NT2/D1 (cell line): ENCODE data around the gene ATP7A.

Source experiments
- DNase-seq: peaks from one replicate; pipeline ENCODE4 v3.0.0-alpha.2; 2011; ENCODE audit warnings: low read depth, low spot score
- H3K27me3 ChIP-seq: 2 replicates; pipeline ENCODE4 v1.6.0; 2011; ENCODE audit warnings: mild to moderate bottlenecking; ENCODE audit not compliant: insufficient read length, insufficient read depth
- H3K36me3 ChIP-seq: 2 replicates; pipeline ENCODE4 v1.6.1; 2011; ENCODE audit warnings: mild to moderate bottlenecking, low read length, mixed read lengths; ENCODE audit not compliant: insufficient read depth, insufficient read length
- H3K4me1 ChIP-seq: 2 replicates; pipeline ENCODE4 v1.5.1; 2011; ENCODE audit not compliant: insufficient read depth, insufficient read length
- H3K4me3 ChIP-seq: 2 replicates; pipeline ENCODE4 v1.5.1; 2011; ENCODE audit warnings: low read depth; ENCODE audit not compliant: insufficient read length
- H3K9ac ChIP-seq: 2 replicates; pipeline ENCODE4 v1.6.0; 2011; ENCODE audit warnings: low read depth; ENCODE audit not compliant: insufficient read length
- H3K9me3 ChIP-seq: 2 replicates; pipeline ENCODE4 v1.5.1; 2011; ENCODE audit warnings: mild to moderate bottlenecking, low read length; ENCODE audit not compliant: insufficient read depth
- SUZ12 ChIP-seq: IDR thresholded peaks from 2 replicates; pipeline ENCODE4 v1.6.1; 2011; ENCODE audit not compliant: insufficient read length, insufficient read depth; ENCODE audit errors: extremely low read depth
- YY1 ChIP-seq: IDR thresholded peaks from 2 replicates; pipeline ENCODE4 v1.6.1; 2011; ENCODE audit not compliant: insufficient read length, insufficient read depth
- ZNF274 ChIP-seq: IDR thresholded peaks from 2 replicates; pipeline ENCODE4 v1.6.1; 2011; ENCODE audit warnings: mild to moderate bottlenecking, low read depth, low read length

ATP7A gene

DNA sequence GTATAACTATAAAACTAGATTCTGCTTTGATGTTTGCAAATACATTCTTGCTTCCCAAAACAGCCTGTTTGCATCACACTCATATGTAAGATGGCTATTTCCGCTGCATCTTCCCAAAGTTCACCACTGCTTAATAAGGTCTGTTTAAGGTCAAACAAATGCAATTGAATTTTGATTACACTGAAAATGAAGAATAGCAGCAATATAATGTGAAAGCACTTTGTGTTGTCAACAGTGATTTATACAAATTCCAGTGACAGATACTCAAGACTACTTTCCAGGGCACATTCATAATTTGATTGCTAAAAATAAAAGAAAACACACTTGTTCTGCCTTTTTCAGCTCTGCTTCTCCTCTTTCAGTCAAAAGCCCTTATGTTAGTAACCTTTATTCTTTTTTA, 67.0 kb downstream of the ATP7A start:
- DNase-seq = no peak
- TF ChIP-seq ZNF274 = no peak
- TF ChIP-seq YY1 = no peak
- no peak for TF ChIP-seq SUZ12
- H3K9me3 ChIP-seq = no peaks in the 10 kb centered on the region
- H3K36me3 ChIP-seq = no peaks in the 10 kb centered on the region
- no peaks in the 10 kb centered on the region for H3K27me3 ChIP-seq
- H3K9ac ChIP-seq = no peak overlapping the region
- no peak overlapping the region for H3K4me3 ChIP-seq
- no peaks in the 10 kb centered on the region for H3K4me1 ChIP-seq

DNA sequence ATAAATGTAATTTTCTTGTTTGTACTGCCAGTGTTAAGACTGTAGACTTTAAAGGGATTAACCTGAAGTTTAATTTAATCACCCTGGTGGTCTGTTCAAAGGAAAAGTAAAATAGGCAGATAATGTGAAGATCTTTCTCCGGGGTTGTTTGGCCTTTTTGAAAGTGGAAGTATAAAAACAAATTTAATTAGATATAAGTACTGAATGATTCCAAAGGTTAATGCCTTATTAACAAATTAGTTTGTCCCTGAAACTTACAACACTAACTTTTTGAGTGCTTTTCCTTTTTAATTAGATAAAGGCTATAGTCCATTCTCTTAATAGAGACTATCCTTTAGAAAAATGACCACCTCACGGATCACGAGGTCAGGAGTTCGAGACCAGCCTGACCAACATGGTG, 69.4 kb downstream of the ATP7A start:
- H3K9me3 ChIP-seq = no peaks in the 10 kb centered on the region
- no peaks in the 10 kb centered on the region for H3K27me3 ChIP-seq
- DNase-seq = no peak
- TF ChIP-seq ZNF274 = no peak
- no peak for TF ChIP-seq SUZ12
- TF ChIP-seq YY1 = no peak
- no peak overlapping the region for H3K9ac ChIP-seq
- H3K4me3 ChIP-seq = no peak overlapping the region
- no peaks in the 10 kb centered on the region for H3K4me1 ChIP-seq
- H3K36me3 ChIP-seq = no peaks in the 10 kb centered on the region

DNA sequence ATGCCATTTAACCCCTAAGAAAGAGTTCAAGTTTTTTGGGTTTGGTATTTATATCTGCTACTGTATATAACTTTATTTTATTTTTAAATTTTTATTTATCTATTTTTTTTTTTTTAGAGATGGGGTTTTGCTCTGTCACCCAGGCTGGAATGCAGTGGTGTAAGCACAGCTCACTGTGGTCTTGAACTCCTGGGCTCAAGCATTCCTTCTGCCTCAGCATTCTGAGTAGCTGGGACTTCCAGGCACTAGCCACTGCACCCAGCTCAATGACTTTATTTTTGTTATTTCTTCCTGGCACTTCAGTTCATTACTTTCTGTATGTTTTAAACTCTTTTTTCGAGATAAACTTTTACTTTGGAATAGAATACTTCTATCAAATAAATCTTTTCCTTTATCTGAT, 101.4 kb downstream of the ATP7A start:
- no peak for DNase-seq
- no peak for TF ChIP-seq ZNF274
- no peak for TF ChIP-seq SUZ12
- no peak for TF ChIP-seq YY1
- H3K36me3 ChIP-seq = no peaks in the 10 kb centered on the region
- H3K9ac ChIP-seq = no peak overlapping the region
- no peaks in the 10 kb centered on the region for H3K27me3 ChIP-seq
- H3K4me1 ChIP-seq = no peaks in the 10 kb centered on the region
- H3K9me3 ChIP-seq = peaks cover 7% of the 10 kb centered on the region; the same call in 1 of the 2 replicates
- no peak overlapping the region for H3K4me3 ChIP-seq

DNA sequence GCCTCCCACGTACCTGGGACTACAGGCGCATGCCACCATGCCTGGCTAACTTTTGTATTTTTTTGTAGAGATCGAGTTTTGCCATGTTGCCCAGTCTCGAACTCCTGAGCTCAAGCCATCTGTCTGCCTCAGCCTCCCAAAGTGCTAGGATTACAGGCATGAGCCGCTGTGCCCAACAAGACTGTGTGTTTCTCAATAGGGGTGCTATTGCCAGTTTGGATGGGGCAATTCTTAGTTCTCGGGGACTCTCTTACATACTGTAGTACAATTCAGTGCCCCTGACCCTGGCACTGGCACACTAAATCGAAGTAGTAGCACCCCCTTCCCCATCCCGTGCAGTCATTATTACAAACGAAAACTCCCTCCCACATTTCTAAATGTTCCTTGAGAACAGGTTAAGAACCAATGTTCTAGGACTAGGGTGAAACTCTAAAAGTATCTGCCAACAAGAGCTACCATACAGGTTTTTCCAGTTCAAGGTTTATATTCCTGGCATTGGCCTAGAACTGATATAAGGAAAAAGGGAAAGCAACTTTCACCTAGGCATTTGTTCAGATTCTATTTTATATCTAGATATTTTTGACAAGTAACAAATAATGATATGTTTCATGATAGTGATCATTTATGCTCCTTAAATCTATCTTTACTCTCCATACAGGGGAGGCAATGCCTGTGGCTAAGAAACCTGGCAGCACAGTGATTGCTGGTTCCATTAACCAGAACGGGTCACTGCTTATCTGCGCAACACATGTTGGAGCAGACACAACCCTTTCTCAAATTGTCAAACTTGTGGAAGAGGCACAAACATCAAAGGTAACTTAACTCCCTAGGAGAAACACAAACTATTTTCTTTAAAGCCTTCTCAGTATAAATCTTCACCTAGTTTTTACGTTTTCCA, 109.3 kb downstream of the ATP7A start:
- TF ChIP-seq SUZ12 (no peak), ZNF274 (no peak), YY1 (no peak)
- no peaks in the 10 kb centered on the region for H3K27me3 ChIP-seq
- H3K36me3 ChIP-seq = no peaks in the 10 kb centered on the region
- H3K4me3 ChIP-seq = no peak overlapping the region
- peaks cover 7% of the 10 kb centered on the region; the same call in 1 of the 2 replicates for H3K9me3 ChIP-seq
- no peak for DNase-seq
- H3K9ac ChIP-seq = no peak overlapping the region
- H3K4me1 ChIP-seq = no peaks in the 10 kb centered on the region

DNA sequence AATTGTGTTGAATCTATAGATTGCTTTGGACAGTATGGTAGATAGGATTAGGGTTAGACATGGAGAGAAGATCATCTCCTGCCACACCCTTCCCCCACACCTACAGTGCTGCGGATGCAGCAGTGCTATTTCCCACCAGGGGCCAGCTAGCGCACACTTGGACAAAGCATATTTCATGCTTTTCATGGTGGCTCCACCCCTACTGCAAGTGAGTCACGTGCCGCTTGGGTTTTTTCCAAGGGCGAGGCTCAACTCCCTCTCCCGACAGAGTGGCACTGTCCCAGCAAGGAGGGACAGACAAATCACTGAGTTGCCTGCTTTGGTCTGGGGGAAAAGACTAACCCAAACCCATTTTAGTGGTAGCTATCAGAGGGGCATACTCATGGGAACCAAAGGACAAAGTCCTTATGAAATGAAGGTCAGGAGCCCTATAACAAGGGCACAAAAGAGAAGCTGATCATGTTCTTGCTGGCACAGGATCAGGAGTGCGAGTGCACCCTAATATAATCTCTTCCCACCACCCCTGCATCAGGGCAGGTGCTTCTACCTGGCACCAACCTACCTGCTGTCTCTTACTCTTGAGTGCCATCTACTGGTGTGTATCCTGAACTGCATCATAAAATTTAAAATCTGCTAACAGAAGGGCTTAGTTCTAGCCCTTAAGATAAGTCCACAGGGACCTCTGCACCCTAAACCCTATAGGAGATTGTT, 114.0 kb downstream of the ATP7A start:
- TF ChIP-seq SUZ12 (no peak), ZNF274 (no peak), YY1 (no peak)

DNA sequence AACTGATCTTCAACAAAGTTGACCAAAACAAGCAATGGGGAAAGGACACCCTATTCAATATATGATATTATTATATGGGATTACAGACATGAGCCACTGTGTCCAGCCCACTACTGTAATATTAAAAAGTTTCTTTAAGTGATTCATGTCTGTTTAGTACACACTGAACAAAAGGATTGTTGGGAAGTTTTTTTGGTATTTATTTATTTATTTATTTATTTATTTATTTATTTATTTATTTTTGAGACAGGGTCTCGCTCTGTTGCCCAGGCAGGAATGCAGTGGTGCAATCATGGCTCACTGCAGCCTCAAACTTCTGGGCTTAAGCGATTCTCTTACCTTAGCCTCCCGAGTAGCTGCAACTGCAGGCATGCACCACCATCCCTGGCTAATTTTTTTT, 117.3 kb downstream of the ATP7A start:
- no peak for DNase-seq
- TF ChIP-seq SUZ12 (no peak), ZNF274 (no peak), YY1 (no peak)
- H3K36me3 ChIP-seq = no peaks in the 10 kb centered on the region
- no peak overlapping the region for H3K9ac ChIP-seq
- H3K4me3 ChIP-seq = no peak overlapping the region
- H3K9me3 ChIP-seq = no peaks in the 10 kb centered on the region
- no peaks in the 10 kb centered on the region for H3K27me3 ChIP-seq
- H3K4me1 ChIP-seq = no peaks in the 10 kb centered on the region

More for the DNA sequence above, 114.0 kb downstream of the ATP7A start:
- Histone ChIP-seq H3K4me3 (no peak overlapping the region), H3K9me3 (no peaks in the 10 kb centered on the region), H3K36me3 (no peaks in the 10 kb centered on the region), H3K4me1 (no peaks in the 10 kb centered on the region), H3K9ac (no peak overlapping the region), H3K27me3 (no peaks in the 10 kb centered on the region)
- no peak for DNase-seq

DNA sequence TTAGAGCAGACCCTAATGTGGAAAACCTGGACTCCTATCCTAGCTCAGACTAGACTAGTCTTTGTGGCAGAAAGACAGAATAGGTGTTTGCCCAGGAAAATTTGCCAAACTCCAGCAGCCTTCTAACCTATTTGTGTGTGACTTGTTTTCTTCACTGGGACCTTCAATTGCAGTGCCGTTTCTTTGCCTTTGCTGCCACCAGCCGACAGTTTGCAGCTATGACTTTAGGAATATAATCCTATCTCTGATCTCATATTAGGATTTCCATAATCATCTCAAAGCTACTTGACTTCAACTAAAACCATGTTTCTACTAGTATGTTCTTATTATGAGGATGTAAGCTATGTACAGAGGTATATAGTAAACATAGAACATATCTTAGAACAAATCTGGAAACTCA, 119.2 kb downstream of the ATP7A start:
- Histone ChIP-seq H3K4me1 (no peaks in the 10 kb centered on the region), H3K4me3 (no peak overlapping the region), H3K27me3 (no peaks in the 10 kb centered on the region), H3K9me3 (no peaks in the 10 kb centered on the region), H3K36me3 (no peaks in the 10 kb centered on the region), H3K9ac (no peak overlapping the region)
- no peak for DNase-seq
- no peak for TF ChIP-seq ZNF274
- no peak for TF ChIP-seq YY1
- no peak for TF ChIP-seq SUZ12
